IMR-90 (cell line): ENCODE data around the gene ZNF625. TPM values are rescaled to one million over a fixed set of nuclear protein-coding genes. Genes with fewer than 3 reads are reported as not detected.

ENCODE experiments used
- ATAC-seq: fragments of 200-7000 bp; cut with Tn5 transposase; 2 replicates; pipeline ENCODE4 v1.9.1; 2020; ENCODE audit warnings: low read depth, mild to moderate bottlenecking, moderate library complexity
- BruUV-seq: library from RNA; stranded (reverse); fragments of 400-500 nt; replicated peaks from 2 replicates; lab custom pipeline; 2021; lab: Mats Ljungman, UMichigan
- CTCF ChIA-PET: fragments of 300-600 bp; formaldehyde crosslinking; extraction: SDS; loops from one replicate; lab custom pipeline; 2021; ENCODE audit warnings: antibody characterized with exemption; lab: Yijun Ruan, JAX
- POLR2A ChIA-PET: fragments of 300-600 bp; sonication (Branson Sonifier 250); formaldehyde crosslinking; loops from one replicate; lab custom pipeline; 2022; ENCODE audit warnings: antibody characterized with exemption; ENCODE audit not compliant: unreplicated experiment; lab: Charles Lee
- DNase-seq: peaks from one replicate; pipeline ENCODE4 v3.0.0; 2013
- H2AFZ ChIP-seq: replicated peaks from 2 replicates; pipeline ENCODE3; 2013; ENCODE audit warnings: low read length, mild to moderate bottlenecking; ENCODE audit not compliant: poor library complexity
- H2AK5ac ChIP-seq: 2 replicates; pipeline ENCODE4 v1.6.1; 2013; ENCODE audit warnings: low read depth, low read length, inconsistent platforms
- H2AK9ac ChIP-seq: replicated peaks from 2 replicates; pipeline ENCODE3; 2013; ENCODE audit warnings: mild to moderate bottlenecking, low read depth, low read length, moderate library complexity; ENCODE audit not compliant: poor library complexity
- H2BK120ac ChIP-seq: 2 replicates; pipeline ENCODE4 v1.6.1; 2013; ENCODE audit warnings: low read depth, low read length, inconsistent platforms
- H2BK15ac ChIP-seq: 3 replicates; pipeline ENCODE4 v1.6.1; 2013; ENCODE audit warnings: low read depth, low read length, inconsistent platforms
- H2BK20ac ChIP-seq: 2 replicates; pipeline ENCODE4 v1.6.1; 2013; ENCODE audit warnings: low read depth, mild to moderate bottlenecking, inconsistent platforms, low read length, moderate library complexity
- H2BK5ac ChIP-seq: 2 replicates; pipeline ENCODE4 v1.6.1; 2013; ENCODE audit warnings: mild to moderate bottlenecking, low read depth, low read length, inconsistent platforms; ENCODE audit not compliant: poor library complexity, severe bottlenecking
- H3K14ac ChIP-seq: replicated peaks from 2 replicates; pipeline ENCODE4 v1.6.1; 2013; ENCODE audit warnings: low read depth, low read length, inconsistent platforms
- H3K18ac ChIP-seq: 2 replicates; pipeline ENCODE4 v1.6.1; 2013; ENCODE audit warnings: low read depth, low read length, control low read depth
- H3K23ac ChIP-seq: 2 replicates; pipeline ENCODE4 v1.6.1; 2013; ENCODE audit warnings: low read depth, low read length, inconsistent platforms
- H3K27ac ChIP-seq: 2 replicates; pipeline ENCODE4 v1.5.1; 2013; ENCODE audit warnings: mild to moderate bottlenecking, control low read depth, low read length; ENCODE audit not compliant: insufficient read depth
- H3K27me3 ChIP-seq: 2 replicates; pipeline ENCODE4 v1.6.1; 2013; ENCODE audit warnings: low read length; ENCODE audit not compliant: control insufficient read depth, insufficient read depth
- H3K36me3 ChIP-seq: 2 replicates; pipeline ENCODE4 v1.6.1; 2013; ENCODE audit warnings: low read length, mixed read lengths; ENCODE audit not compliant: control insufficient read depth, insufficient read depth
- H3K4ac ChIP-seq: 2 replicates; pipeline ENCODE4 v1.6.1; 2013; ENCODE audit warnings: low read depth, low read length, inconsistent platforms
- H3K4me1 ChIP-seq: 2 replicates; pipeline ENCODE4 v1.6.1; 2013; ENCODE audit warnings: low read length, mixed read lengths; ENCODE audit not compliant: control insufficient read depth, insufficient read depth
- H3K4me2 ChIP-seq: 2 replicates; pipeline ENCODE4 v1.6.1; 2013; ENCODE audit warnings: low read depth, mild to moderate bottlenecking, control low read depth, low read length, moderate library complexity
- H3K4me3 ChIP-seq: 2 replicates; pipeline ENCODE4 v1.5.1; 2013; ENCODE audit warnings: low read depth, mild to moderate bottlenecking, control low read depth, low read length, moderate library complexity; ENCODE audit not compliant: insufficient read depth
- H3K56ac ChIP-seq: 2 replicates; pipeline ENCODE4 v1.6.1; 2013; ENCODE audit warnings: low read length, inconsistent platforms; ENCODE audit not compliant: insufficient read depth; ENCODE audit errors: extremely low read depth
- H3K79me1 ChIP-seq, 2 experiments: 2 replicates each; pipeline ENCODE4 v1.6.1; 2013; ENCODE audit warnings: low read length in 2 of 2, inconsistent platforms in 1 of 2, low read depth in 1 of 2
- H3K9ac ChIP-seq: 2 replicates; pipeline ENCODE4 v1.6.1; 2013; ENCODE audit warnings: low read depth, low read length, control low read depth
- H3K9me1 ChIP-seq: 2 replicates; pipeline ENCODE4 v1.6.1; 2013; ENCODE audit warnings: low read length, inconsistent platforms; ENCODE audit not compliant: insufficient read depth
- H3K9me3 ChIP-seq: 2 replicates; pipeline ENCODE4 v1.6.1; 2013; ENCODE audit warnings: low read length; ENCODE audit not compliant: control insufficient read depth, insufficient read depth
- H4K20me1 ChIP-seq: 2 replicates; pipeline ENCODE4 v1.6.1; 2013; ENCODE audit warnings: low read length, inconsistent platforms; ENCODE audit not compliant: insufficient read depth
- H4K5ac ChIP-seq: 2 replicates; pipeline ENCODE4 v1.6.1; 2013; ENCODE audit warnings: mild to moderate bottlenecking, low read depth, low read length, control low read depth
- H4K8ac ChIP-seq, 2 experiments: 2 replicates each; pipeline ENCODE4 v1.6.1; 2013; ENCODE audit warnings: low read depth in 2 of 2, low read length in 2 of 2, control low read depth in 1 of 2, inconsistent platforms in 1 of 2
- H4K91ac ChIP-seq: 2 replicates; pipeline ENCODE4 v1.6.1; 2013; ENCODE audit warnings: low read depth, low read length, inconsistent platforms; ENCODE audit not compliant: insufficient read depth
- BHLHE40 ChIP-seq: fragments of 150-350 bp; IDR thresholded peaks from 2 replicates; pipeline ENCODE4 v1.6.1; 2016; ENCODE audit warnings: mild to moderate bottlenecking, low read depth, low read length
- CEBPB ChIP-seq: IDR thresholded peaks from 2 replicates; pipeline ENCODE4 v1.6.1; 2012; ENCODE audit warnings: low read depth, low read length, improper control_type of control experiment
- CHD1 ChIP-seq: IDR thresholded peaks from 2 replicates; pipeline ENCODE4 v1.6.1; 2012; ENCODE audit warnings: low read depth, low read length, improper control_type of control experiment
- CTCF ChIP-seq: conservative IDR thresholded peaks from 2 replicates; pipeline ENCODE4 v1.5.1; 2012; ENCODE audit warnings: mild to moderate bottlenecking, low read depth, low read length, improper control_type of control experiment
- ELK1 ChIP-seq: fragments of 150-350 bp; IDR thresholded peaks from 2 replicates; pipeline ENCODE4 v1.6.1; 2016; ENCODE audit warnings: low read depth, mild to moderate bottlenecking, low read length, moderate library complexity, borderline replicate concordance
- FOS ChIP-seq: fragments of 150-350 bp; IDR thresholded peaks from 2 replicates; pipeline ENCODE4 v1.6.1; 2016; ENCODE audit warnings: low read depth, low read length
- MAFK ChIP-seq: IDR thresholded peaks from 2 replicates; pipeline ENCODE4 v1.6.1; 2012; ENCODE audit warnings: low read depth, low read length, improper control_type of control experiment
- MAZ ChIP-seq: IDR thresholded peaks from 2 replicates; pipeline ENCODE4 v1.6.1; 2012; ENCODE audit warnings: low read depth, mild to moderate bottlenecking, low read length, improper control_type of control experiment, moderate library complexity, borderline replicate concordance
- MXI1 ChIP-seq: IDR thresholded peaks from 2 replicates; pipeline ENCODE4 v1.6.1; 2012; ENCODE audit warnings: low read depth, mild to moderate bottlenecking, low read length, moderate library complexity, borderline replicate concordance
- NFE2L2 ChIP-seq: fragments of 150-350 bp; IDR thresholded peaks from 2 replicates; pipeline ENCODE4 v1.6.1; 2016; ENCODE audit warnings: low read depth, mild to moderate bottlenecking, low read length
- POLR2A ChIP-seq: IDR thresholded peaks from 2 replicates; pipeline ENCODE4 v1.6.1; 2012; ENCODE audit warnings: mild to moderate bottlenecking, low read depth, low read length
- RAD21 ChIP-seq: IDR thresholded peaks from 2 replicates; pipeline ENCODE4 v1.6.1; 2012; ENCODE audit warnings: low read length, improper control_type of control experiment
- RCOR1 ChIP-seq: IDR thresholded peaks from 2 replicates; pipeline ENCODE4 v1.6.1; 2012; ENCODE audit warnings: mild to moderate bottlenecking, low read length, improper control_type of control experiment; ENCODE audit not compliant: insufficient replicate concordance
- RFX5 ChIP-seq: IDR thresholded peaks from 2 replicates; pipeline ENCODE4 v1.8.0; 2012; ENCODE audit warnings: low read depth, mild to moderate bottlenecking, low read length, moderate library complexity
- SMC3 ChIP-seq: fragments of 150-350 bp; IDR thresholded peaks from 2 replicates; pipeline ENCODE4 v1.6.1; 2016; ENCODE audit warnings: low read depth, mild to moderate bottlenecking, antibody characterized with exemption, low read length, moderate library complexity
- USF2 ChIP-seq: fragments of 150-350 bp; IDR thresholded peaks from 2 replicates; pipeline ENCODE4 v1.6.1; 2017; ENCODE audit warnings: mild to moderate bottlenecking, antibody characterized with exemption, low read length, low read depth
- WGBS, 2 experiments: methylation state at CpG; one replicate each; pipeline versions ENCODE4 v1.1.5 to v1.1.7; 2013; ENCODE audit warnings: missing lambda C conversion rate in 2 of 2; ENCODE audit not compliant: insufficient read length in 1 of 2; ENCODE audit errors: extremely low coverage in 2 of 2; 5-methylcytosine and 5-hydroxymethylcytosine counted together
- dilution Hi-C: fragments of 300-500 bp; cut with HindIII; formaldehyde crosslinking; loops from one replicate; pipeline ENCODE4 v1.14.3; 2018; ENCODE audit warnings: low sequenced_read_pairs; ENCODE audit not compliant: unreplicated experiment
- in situ Hi-C: fragments of 300-500 bp; cut with MboI; formaldehyde crosslinking; loops from 3 replicates; pipeline ENCODE4 v1.14.3; 2019; ENCODE audit warnings: low sequenced_read_pairs, inconsistent platforms, mixed read lengths
- intact Hi-C: fragments of 100-400 bp; cut with micrococcal nuclease; formaldehyde crosslinking; loops from 2 replicates; pipeline ENCODE4 v1.10.0; 2022
- polyA plus RNA-seq, 3 experiments: library from polyadenylated mRNA; depleted of rRNA; stranded (reverse); fragments of >200 nt; gene quantifications; 2 replicates each; pipeline ENCODE4 v1.2.3, GENCODE V29; 2012; ENCODE audit warnings: low replicate concordance in 1 of 3
- total RNA-seq: library from RNA; depleted of rRNA; stranded (reverse); fragments of >200 nt; gene quantifications from 2 replicates; pipeline ENCODE4 v1.2.3, GENCODE V29; 2012

Gene ZNF625
- total and polyA plus RNA-seq, 2 of the 4 experiments (the other 2 are of a cell fraction): 2.5 to 16.7 TPM

GRCh38 chr19:12205296-12205695 is 48.8 kb upstream of the ZNF625 start:
- H3K9me1 ChIP-seq: no peaks in the 10 kb centered on the region
- ChIA-PET CTCF (no interaction called here), POLR2A (no interaction called here)
- H2AK9ac ChIP-seq: no peak overlapping the region
- H4K91ac ChIP-seq: no peak overlapping the region
- H3K18ac ChIP-seq: no peak overlapping the region
- H3K9ac ChIP-seq: no peak overlapping the region
- no peak overlapping the region for H3K14ac ChIP-seq
- no peak overlapping the region for H3K56ac ChIP-seq
- H3K27me3 ChIP-seq: no peaks in the 10 kb centered on the region
- H2BK20ac ChIP-seq: no peak overlapping the region
- H3K36me3 ChIP-seq: no peaks in the 10 kb centered on the region
- H4K20me1 ChIP-seq: no peaks in the 10 kb centered on the region
- no CpG with 5 or more reads among the region's 4 CpGs for WGBS, 2 experiments
- no peak overlapping the region for H3K4me2 ChIP-seq
- no peak for DNase-seq
- H2AK5ac ChIP-seq: no peak overlapping the region
- no peak overlapping the region for H3K27ac ChIP-seq
- no peak overlapping the region for H2BK5ac ChIP-seq
- H3K23ac ChIP-seq: no peak overlapping the region
- in situ Hi-C loops (no loop called here), dilution Hi-C loops (no loop called here), intact Hi-C loops (no loop called here)
- no peak overlapping the region for H2BK120ac ChIP-seq
- H3K79me1 ChIP-seq: no peaks in the 10 kb centered on the region; a peak in 1 of 4 replicates
- H3K4ac ChIP-seq: no peak overlapping the region
- H4K5ac ChIP-seq: no peak overlapping the region
- H2BK15ac ChIP-seq: no peak overlapping the region
- no peak for TF ChIP-seq MAZ
- TF ChIP-seq RCOR1: no peak
- TF ChIP-seq USF2: no peak
- no peak for TF ChIP-seq SMC3
- no peak for TF ChIP-seq CHD1
- TF ChIP-seq NFE2L2: no peak
- no peak for TF ChIP-seq RAD21
- no peak for TF ChIP-seq BHLHE40
- TF ChIP-seq MAFK: no peak
- no peak for TF ChIP-seq RFX5
- no peak for TF ChIP-seq CEBPB
- TF ChIP-seq ELK1: no peak
- no peak for TF ChIP-seq MXI1
- TF ChIP-seq POLR2A: no peak
- TF ChIP-seq CTCF: no peak
- no peak for TF ChIP-seq FOS
- H3K4me1 ChIP-seq: no peaks in the 10 kb centered on the region
- no peak overlapping the region for H4K8ac ChIP-seq
- H3K4me3 ChIP-seq: no peak overlapping the region
- no TSS peak for BruUV-seq
- no peak overlapping the region for H2AFZ ChIP-seq
- peaks cover 41% of the 10 kb centered on the region for H3K9me3 ChIP-seq
- ATAC-seq: no peak
